ENCODE results near the gene TRAPPC11. TPM values are rescaled to one million over a fixed set of nuclear protein-coding genes. Genes with fewer than 3 reads are reported as not detected.
A peak's percentile ranks its signal among the peaks of the same experiment; 100 is the strongest.

Gene TRAPPC11
- total RNA-seq, 1 experiment from 2014 or later: 34.5 TPM

DNA sequence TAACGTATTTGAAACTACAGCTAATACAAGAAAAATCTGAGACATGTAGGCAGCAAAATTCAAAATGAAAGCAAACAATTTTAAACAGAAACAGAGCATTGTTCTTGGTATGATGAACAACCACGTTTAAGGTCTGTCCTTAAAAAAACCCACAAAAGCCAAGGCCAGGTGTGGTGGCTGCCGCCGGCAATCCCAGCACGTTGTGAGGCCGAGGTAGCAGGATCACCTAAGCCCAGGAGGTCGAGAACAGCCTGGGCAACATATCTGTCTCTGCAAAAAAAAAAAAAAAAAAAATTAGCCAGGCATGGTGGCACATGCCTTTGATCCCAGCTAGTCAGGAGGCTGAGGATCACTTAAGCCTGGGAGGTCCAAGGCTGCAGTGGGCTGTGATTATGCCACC is 13.8 kb upstream of the TRAPPC11 start:
- H3K4me3 ChIP-seq (ENCODE audit: low read length): no peak overlapping the region
- H3K27ac ChIP-seq (ENCODE audit: low read length): no peak overlapping the region
- DNase-seq: no peak
- H3K9ac ChIP-seq (ENCODE audit: low read length): no peak overlapping the region
- no peaks in the 10 kb centered on the region for H3K4me1 ChIP-seq (ENCODE audit: low read length)
- H3K79me2 ChIP-seq (ENCODE audit: low read length): no peaks in the 10 kb centered on the region
- no peaks in the 10 kb centered on the region for H4K20me1 ChIP-seq (ENCODE audit: insufficient read depth, low read depth, low read length)
- H3K9me2 ChIP-seq (replicated peaks; ENCODE audit: insufficient read depth, low read length): no peaks in the 10 kb centered on the region
- H3K27me3 ChIP-seq (ENCODE audit: low read length): no peaks in the 10 kb centered on the region
- H3K9me3 ChIP-seq (ENCODE audit: low read length): no peaks in the 10 kb centered on the region
- H3K4me2 ChIP-seq (ENCODE audit: low read depth, low read length, poor library complexity, severe bottlenecking): no peak overlapping the region
- H2AFZ ChIP-seq (ENCODE audit: low read length): no peak overlapping the region
- H3K36me3 ChIP-seq (ENCODE audit: insufficient read depth, low read length): no peaks in the 10 kb centered on the region; the same call in 1 of the 2 replicates

DNA sequence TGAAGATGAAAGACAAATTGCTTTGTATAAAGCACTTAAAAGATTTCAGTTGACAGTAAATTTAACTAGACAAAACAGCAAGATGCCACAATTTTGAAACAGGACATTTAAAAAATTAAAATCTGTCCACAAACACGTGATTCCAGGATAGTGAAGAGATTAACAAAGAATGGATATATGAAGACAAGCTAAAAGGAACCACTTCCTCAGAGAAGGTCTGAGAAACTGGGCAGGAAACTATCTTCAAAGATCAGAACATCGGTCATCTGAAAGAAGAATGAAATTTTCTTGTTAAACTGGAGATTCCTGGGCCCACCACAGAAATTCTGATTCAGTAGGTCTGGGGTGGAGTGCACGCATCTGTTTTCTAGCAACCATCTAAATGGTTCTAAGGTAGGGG is 1.5 kb upstream of the TRAPPC11 start:
- no peak overlapping the region for H2AFZ ChIP-seq (ENCODE audit: low read length)
- no peaks in the 10 kb centered on the region; the same call in 1 of the 2 replicates for H3K36me3 ChIP-seq (ENCODE audit: insufficient read depth, low read length)
- H4K20me1 ChIP-seq (ENCODE audit: insufficient read depth, low read depth, low read length): no peaks in the 10 kb centered on the region
- no peak overlapping the region for H3K27ac ChIP-seq (ENCODE audit: low read length)
- peaks cover 53% of the 10 kb centered on the region for H3K79me2 ChIP-seq (ENCODE audit: low read length)
- H3K4me2 ChIP-seq (ENCODE audit: low read depth, low read length, poor library complexity, severe bottlenecking): peak overlapping the region; percentile 87
- peak overlapping the region; percentile 85 for H3K9ac ChIP-seq (ENCODE audit: low read length)
- DNase-seq: no peak
- no peaks in the 10 kb centered on the region for H3K9me3 ChIP-seq (ENCODE audit: low read length)
- no peaks in the 10 kb centered on the region for H3K27me3 ChIP-seq (ENCODE audit: low read length)
- peaks cover 14% of the 10 kb centered on the region for H3K4me1 ChIP-seq (ENCODE audit: low read length)
- H3K4me3 ChIP-seq (ENCODE audit: low read length): peak overlapping the region; percentile 83
- no peaks in the 10 kb centered on the region for H3K9me2 ChIP-seq (replicated peaks; ENCODE audit: insufficient read depth, low read length)

DNA sequence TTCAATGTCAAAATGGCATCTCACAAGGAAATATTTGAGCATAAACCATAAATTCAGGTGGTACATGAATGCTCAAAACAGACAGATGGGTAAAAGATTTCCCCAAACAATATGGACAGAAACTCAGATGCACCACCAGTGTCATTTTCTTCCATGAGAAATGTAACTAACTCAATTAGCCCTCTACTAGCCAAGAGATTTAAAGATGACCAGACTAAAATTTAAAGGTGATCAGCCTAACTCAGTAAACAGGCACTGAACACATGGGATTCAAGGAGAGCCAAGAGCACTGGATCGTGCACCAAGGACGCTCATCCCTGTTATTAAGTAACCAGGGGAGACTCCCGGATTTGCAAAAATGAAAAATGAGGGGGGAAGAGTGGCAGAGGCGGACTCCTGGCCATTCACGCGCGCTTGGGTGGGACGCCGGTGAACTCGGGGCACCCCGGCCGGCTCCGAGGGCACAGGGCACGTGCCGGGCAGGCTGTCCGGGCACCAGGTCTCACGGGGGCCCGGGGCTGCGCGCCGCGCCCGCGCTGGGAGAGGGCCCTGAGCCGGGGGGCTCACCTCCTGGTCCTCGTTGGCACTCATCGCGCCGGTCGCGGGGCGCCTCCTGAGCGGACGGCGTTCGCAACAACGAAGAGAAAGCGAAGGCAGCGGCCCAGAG is 598 bp upstream of the TRAPPC11 start:
- Histone ChIP-seq H2AFZ (ENCODE audit: low read length) (peak overlapping the region; percentile 56; the same call in 1 of the 2 replicates), H3K79me2 (ENCODE audit: low read length) (peaks cover 53% of the 10 kb centered on the region), H3K9me2 (replicated peaks; ENCODE audit: insufficient read depth, low read length) (no peaks in the 10 kb centered on the region), H3K4me3 (ENCODE audit: low read length) (peak overlapping the region; percentile 83), H3K27me3 (ENCODE audit: low read length) (no peaks in the 10 kb centered on the region), H3K27ac (ENCODE audit: low read length) (no peak overlapping the region), H3K9me3 (ENCODE audit: low read length) (no peaks in the 10 kb centered on the region), H3K4me1 (ENCODE audit: low read length) (peaks cover 14% of the 10 kb centered on the region), H3K4me2 (ENCODE audit: low read depth, low read length, poor library complexity, severe bottlenecking) (peak overlapping the region; percentile 87), H3K9ac (ENCODE audit: low read length) (peak overlapping the region; percentile 85), H4K20me1 (ENCODE audit: insufficient read depth, low read depth, low read length) (no peaks in the 10 kb centered on the region), H3K36me3 (ENCODE audit: insufficient read depth, low read length) (no peaks in the 10 kb centered on the region; the same call in 1 of the 2 replicates)
- peak; percentile 44 for DNase-seq

DNA sequence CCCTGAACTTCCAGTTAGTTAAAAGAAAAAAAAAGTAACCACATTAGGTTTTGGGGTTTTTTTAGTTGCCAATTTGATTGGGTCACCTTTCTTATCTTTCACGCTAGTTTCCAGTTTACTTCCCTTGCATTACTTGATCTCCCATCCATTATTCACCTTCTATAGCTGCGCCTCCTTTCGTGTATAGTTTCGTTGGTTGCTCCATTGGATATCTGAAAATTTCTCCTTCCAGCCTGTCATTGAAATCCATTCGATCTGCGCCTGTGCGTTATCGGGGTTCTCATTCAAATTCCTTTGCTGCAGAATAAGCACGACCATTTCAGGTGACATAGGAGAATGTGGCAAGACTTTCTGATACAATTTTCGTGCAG is 764 bp downstream of the TRAPPC11 start:
- Histone ChIP-seq H3K4me2 (ENCODE audit: low read depth, low read length, poor library complexity, severe bottlenecking) (peak overlapping the region; percentile 90), H2AFZ (ENCODE audit: low read length) (no peak overlapping the region), H3K27ac (ENCODE audit: low read length) (peak overlapping the region; percentile 40), H3K9me2 (replicated peaks; ENCODE audit: insufficient read depth, low read length) (no peaks in the 10 kb centered on the region), H3K36me3 (ENCODE audit: insufficient read depth, low read length) (no peaks in the 10 kb centered on the region; the same call in 1 of the 2 replicates), H3K9ac (ENCODE audit: low read length) (peak overlapping the region; percentile 85), H3K4me3 (ENCODE audit: low read length) (peak overlapping the region; percentile 83), H3K27me3 (ENCODE audit: low read length) (no peaks in the 10 kb centered on the region), H3K9me3 (ENCODE audit: low read length) (no peaks in the 10 kb centered on the region), H4K20me1 (ENCODE audit: insufficient read depth, low read depth, low read length) (no peaks in the 10 kb centered on the region), H3K4me1 (ENCODE audit: low read length) (peaks cover 14% of the 10 kb centered on the region), H3K79me2 (ENCODE audit: low read length) (peaks cover 53% of the 10 kb centered on the region)
- peak; percentile 40 for DNase-seq

DNA sequence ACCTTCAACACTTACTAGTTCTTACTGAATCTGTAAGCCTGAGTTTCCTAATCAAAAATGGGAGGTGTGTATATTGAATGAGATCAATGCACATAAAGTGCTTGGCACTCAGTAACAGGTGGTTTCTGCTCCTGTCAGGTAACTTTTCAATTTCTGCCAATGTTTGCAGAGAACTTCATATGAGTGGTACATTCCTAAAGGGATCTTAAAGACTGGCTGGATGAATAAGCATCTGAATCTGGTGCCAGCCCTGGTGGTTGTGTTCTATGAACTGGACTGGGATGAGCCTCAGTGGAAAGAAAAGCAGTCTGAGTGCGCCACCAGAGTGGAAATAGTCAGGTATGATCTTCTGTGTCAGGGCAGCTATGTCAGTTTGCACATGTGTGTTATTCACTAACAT is 7.0 kb downstream of the TRAPPC11 start:
- no peak for DNase-seq
- H3K36me3 ChIP-seq (ENCODE audit: insufficient read depth, low read length): no peaks in the 10 kb centered on the region; the same call in 1 of the 2 replicates
- no peaks in the 10 kb centered on the region for H3K9me2 ChIP-seq (replicated peaks; ENCODE audit: insufficient read depth, low read length)

DNA sequence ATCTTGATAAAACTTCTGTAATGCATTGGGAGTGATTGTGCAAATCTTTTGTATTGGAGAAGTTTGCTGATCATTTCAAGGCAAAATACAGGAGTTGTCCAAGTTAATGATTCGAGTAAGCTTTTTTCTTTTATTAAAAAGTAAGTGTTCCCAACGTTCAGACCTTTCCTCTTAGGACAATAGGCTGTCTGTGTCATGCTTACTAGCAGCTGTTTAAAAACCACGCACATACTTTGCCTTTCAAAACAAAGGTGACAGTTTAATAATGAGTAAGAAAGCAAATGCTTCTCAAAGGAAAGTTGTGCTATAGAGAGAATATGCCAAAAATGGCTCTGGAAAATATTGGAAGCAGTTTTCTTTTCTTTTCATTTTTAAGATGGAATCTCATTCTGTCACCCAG is 11.2 kb downstream of the TRAPPC11 start:
- Histone ChIP-seq H3K27me3 (ENCODE audit: low read length) (no peaks in the 10 kb centered on the region), H3K9me2 (replicated peaks; ENCODE audit: insufficient read depth, low read length) (no peaks in the 10 kb centered on the region), H3K4me2 (ENCODE audit: low read depth, low read length, poor library complexity, severe bottlenecking) (no peak overlapping the region), H3K36me3 (ENCODE audit: insufficient read depth, low read length) (no peaks in the 10 kb centered on the region; the same call in 1 of the 2 replicates), H3K4me1 (ENCODE audit: low read length) (no peaks in the 10 kb centered on the region), H4K20me1 (ENCODE audit: insufficient read depth, low read depth, low read length) (no peaks in the 10 kb centered on the region), H3K27ac (ENCODE audit: low read length) (no peak overlapping the region), H3K9ac (ENCODE audit: low read length) (no peak overlapping the region), H3K79me2 (ENCODE audit: low read length) (peaks cover 2% of the 10 kb centered on the region; the same call in 1 of the 2 replicates), H3K4me3 (ENCODE audit: low read length) (no peak overlapping the region), H3K9me3 (ENCODE audit: low read length) (no peaks in the 10 kb centered on the region), H2AFZ (ENCODE audit: low read length) (no peak overlapping the region)
- DNase-seq: no peak

More for the DNA sequence above, 7.0 kb downstream of the TRAPPC11 start:
- Histone ChIP-seq H4K20me1 (ENCODE audit: insufficient read depth, low read depth, low read length) (no peaks in the 10 kb centered on the region), H2AFZ (ENCODE audit: low read length) (no peak overlapping the region), H3K4me3 (ENCODE audit: low read length) (no peak overlapping the region), H3K4me2 (ENCODE audit: low read depth, low read length, poor library complexity, severe bottlenecking) (no peak overlapping the region), H3K4me1 (ENCODE audit: low read length) (no peaks in the 10 kb centered on the region), H3K27ac (ENCODE audit: low read length) (no peak overlapping the region), H3K27me3 (ENCODE audit: low read length) (no peaks in the 10 kb centered on the region), H3K9ac (ENCODE audit: low read length) (no peak overlapping the region), H3K79me2 (ENCODE audit: low read length) (peaks cover 9% of the 10 kb centered on the region), H3K9me3 (ENCODE audit: low read length) (no peaks in the 10 kb centered on the region)

DNA sequence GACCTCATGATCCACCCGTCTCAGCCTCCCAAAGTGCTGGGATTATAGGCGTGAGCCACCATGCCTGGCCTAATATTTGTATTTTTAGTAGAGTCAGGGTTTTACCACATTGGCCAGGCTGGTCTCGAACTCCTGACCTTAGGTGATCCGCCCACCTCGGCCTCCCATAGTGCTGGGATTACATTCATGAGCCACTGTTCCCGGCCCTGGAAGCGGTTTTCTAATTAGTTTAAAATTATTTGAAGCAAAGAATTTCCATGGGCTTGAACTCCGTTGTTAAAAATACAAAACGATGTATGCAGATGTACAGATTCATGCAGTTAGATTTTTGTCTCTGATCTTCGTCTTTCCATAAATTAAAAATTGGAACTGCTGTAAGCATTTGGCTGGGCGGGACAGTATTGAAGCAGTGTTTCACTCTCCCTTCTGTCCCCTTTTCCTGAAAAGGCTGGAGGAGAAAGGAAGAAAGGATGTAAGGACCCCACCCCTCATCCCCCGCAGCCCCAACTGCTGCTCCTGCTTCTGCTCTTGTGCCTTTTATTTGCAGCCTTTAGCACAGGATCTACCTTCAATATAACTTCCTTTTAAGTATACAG is 12.0 kb downstream of the TRAPPC11 start:
- Histone ChIP-seq H3K4me3 (ENCODE audit: low read length) (no peak overlapping the region), H3K36me3 (ENCODE audit: insufficient read depth, low read length) (no peaks in the 10 kb centered on the region; the same call in 1 of the 2 replicates), H3K79me2 (ENCODE audit: low read length) (peaks cover 2% of the 10 kb centered on the region; the same call in 1 of the 2 replicates), H3K4me2 (ENCODE audit: low read depth, low read length, poor library complexity, severe bottlenecking) (no peak overlapping the region), H3K27ac (ENCODE audit: low read length) (no peak overlapping the region), H4K20me1 (ENCODE audit: insufficient read depth, low read depth, low read length) (no peaks in the 10 kb centered on the region), H3K4me1 (ENCODE audit: low read length) (no peaks in the 10 kb centered on the region), H3K9ac (ENCODE audit: low read length) (no peak overlapping the region), H3K27me3 (ENCODE audit: low read length) (no peaks in the 10 kb centered on the region), H3K9me2 (replicated peaks; ENCODE audit: insufficient read depth, low read length) (no peaks in the 10 kb centered on the region), H2AFZ (ENCODE audit: low read length) (no peak overlapping the region), H3K9me3 (ENCODE audit: low read length) (no peaks in the 10 kb centered on the region)
- DNase-seq: no peak

DNA sequence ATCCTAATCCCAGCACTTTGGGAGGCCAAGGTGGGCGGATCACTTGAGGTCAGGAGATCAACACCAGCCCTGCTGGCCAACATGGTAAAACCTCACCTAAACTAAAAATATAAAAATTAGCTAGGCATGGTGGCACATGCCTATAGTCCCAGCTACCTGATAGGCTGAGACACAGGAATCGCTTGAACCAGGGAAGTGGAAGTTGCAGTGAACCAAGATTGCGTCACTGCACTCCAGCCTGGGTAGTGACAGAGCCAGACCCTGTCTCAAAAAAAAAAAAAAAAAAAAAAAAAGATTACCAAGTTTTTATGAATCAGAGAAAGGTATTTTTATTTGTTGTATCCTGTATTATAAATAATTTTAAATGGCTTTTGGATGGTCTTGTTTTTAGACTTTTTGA is 15.1 kb downstream of the TRAPPC11 start:
- H4K20me1 ChIP-seq (ENCODE audit: insufficient read depth, low read depth, low read length): no peaks in the 10 kb centered on the region
- no peaks in the 10 kb centered on the region for H3K27me3 ChIP-seq (ENCODE audit: low read length)
- no peak overlapping the region for H3K27ac ChIP-seq (ENCODE audit: low read length)
- no peak overlapping the region for H3K9ac ChIP-seq (ENCODE audit: low read length)
- DNase-seq: no peak
- H3K4me1 ChIP-seq (ENCODE audit: low read length): no peaks in the 10 kb centered on the region
- no peak overlapping the region for H3K4me2 ChIP-seq (ENCODE audit: low read depth, low read length, poor library complexity, severe bottlenecking)
- no peaks in the 10 kb centered on the region for H3K9me2 ChIP-seq (replicated peaks; ENCODE audit: insufficient read depth, low read length)
- H2AFZ ChIP-seq (ENCODE audit: low read length): no peak overlapping the region
- no peak overlapping the region for H3K4me3 ChIP-seq (ENCODE audit: low read length)
- no peaks in the 10 kb centered on the region for H3K9me3 ChIP-seq (ENCODE audit: low read length)
- no peaks in the 10 kb centered on the region for H3K79me2 ChIP-seq (ENCODE audit: low read length)
- H3K36me3 ChIP-seq (ENCODE audit: insufficient read depth, low read length): 0 out of 2 replicates have a peak, but pooled peaks cover 2% of the 10 kb centered on the region
